SK-N-DZ (cell line): ENCODE results near the gene C19orf44.

ENCODE experiments used
- DNase-seq: peaks from one replicate; pipeline ENCODE4 v3.0.0-alpha.2; 2015; ENCODE audit warnings: low spot score

Gene C19orf44

GRCh38 chr19:16516923-16517610 is 20.9 kb downstream of the C19orf44 start:
- no peak for DNase-seq

DNA sequence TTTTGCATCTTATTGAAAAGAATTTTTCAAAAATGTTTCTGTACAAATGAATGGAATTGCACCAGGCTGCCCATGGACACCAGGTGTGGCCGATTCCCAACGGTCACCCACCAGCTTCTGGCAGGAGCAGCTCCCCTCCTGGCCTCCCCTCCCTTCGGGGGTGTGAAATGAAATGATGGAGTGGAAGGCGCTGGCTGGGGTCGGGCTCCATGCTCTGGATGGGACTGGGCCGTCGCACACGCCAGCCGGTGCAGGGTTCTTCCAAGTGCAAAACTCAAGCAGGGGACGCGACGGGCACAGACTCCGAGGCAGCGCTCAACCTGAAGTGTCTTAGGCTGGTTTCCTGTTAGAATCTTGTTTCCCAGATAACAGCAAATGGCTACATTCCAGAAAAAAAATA is 21.9 kb downstream of the C19orf44 start:
- no peak for DNase-seq

GRCh38 chr19:16518483-16519229 is 22.5 kb downstream of the C19orf44 start:
- no peak for DNase-seq

GRCh38 chr19:16519230-16519687 is 23.1 kb downstream of the C19orf44 start:
- no peak for DNase-seq

DNA sequence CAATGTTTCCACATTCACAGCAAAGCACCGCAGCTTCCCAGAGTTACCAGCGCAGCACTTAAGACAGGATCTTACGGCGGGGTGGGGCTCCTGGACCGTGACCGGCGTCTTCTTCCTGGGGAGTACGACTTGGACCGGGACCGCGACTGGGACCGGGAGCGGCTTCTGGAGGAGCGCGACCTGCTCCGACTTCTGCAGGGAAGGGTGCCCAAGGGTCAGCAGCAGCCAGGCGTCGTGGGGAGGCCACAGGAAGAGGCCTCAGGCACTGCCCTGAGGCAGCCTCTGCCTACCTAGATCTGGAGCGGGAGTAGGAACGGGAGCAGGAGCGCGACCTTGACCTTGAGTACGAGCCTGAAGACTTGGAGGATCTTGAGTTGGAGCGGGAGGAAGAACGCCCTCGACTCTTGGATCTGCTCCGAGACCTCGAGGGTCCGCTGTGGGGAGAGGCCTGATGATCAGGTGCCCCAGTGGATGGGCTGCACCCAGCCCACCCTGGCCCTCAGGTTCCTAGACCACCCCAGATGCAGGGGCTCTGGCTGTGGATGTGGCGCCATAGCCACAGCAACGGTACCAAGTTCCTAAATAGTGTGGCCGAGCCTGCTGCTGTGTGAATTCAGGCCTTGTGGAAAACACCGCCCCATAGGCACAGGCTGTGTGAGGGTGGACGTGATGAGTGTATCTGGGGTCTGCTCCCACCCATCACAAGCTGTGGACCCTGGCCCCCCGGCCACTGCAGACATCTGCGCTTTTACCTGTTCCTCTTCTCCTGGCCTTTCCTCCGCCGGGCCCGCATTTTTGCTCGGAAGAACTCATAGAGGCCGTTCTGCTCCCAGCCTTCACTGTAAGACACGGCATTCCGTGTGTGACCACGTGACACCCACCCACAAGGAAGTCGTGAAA is 24.1 kb downstream of the C19orf44 start:
- DNase-seq = no peak

GRCh38 chr19:16520986-16521624 is 24.9 kb downstream of the C19orf44 start:
- DNase-seq = no peak

DNA sequence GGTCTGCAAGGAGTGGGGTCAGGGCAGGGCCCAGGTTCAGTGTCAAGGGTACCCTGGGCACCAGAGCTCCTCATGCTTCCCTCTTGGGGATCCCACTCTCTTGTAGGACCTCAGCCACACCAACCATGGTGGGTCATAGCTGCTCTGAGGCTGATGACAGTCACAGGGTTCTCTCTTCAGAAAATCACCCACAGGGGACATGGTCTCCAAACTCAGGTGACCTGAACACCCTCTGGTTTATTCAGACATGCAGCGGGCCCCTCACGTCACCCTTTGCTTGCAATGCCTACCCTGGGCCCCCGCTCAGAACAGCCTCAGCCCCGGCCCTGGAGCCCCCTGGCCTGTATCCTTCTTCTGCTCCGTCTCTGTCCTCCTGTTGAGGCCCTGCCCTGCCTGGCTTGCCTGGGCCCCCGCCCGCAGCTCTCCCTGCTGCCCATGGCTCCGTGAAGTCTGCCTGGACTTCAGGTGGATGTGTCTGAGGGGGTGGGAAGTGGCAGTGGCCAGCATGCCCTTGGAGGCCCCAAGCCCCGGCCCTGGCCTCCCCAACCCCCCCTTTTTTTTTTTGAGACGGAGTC is 25.6 kb downstream of the C19orf44 start:
- no peak for DNase-seq

- no peak for DNase-seq
These were observed 26.6 kb downstream of the C19orf44 start for GRCh38 chr19:16522559-16523377.

GRCh38 chr19:16524991-16525734 is 29.0 kb downstream of the C19orf44 start:
- no peak for DNase-seq

- DNase-seq = no peak
These were observed 29.7 kb downstream of the C19orf44 start for GRCh38 chr19:16525751-16526481.

DNA sequence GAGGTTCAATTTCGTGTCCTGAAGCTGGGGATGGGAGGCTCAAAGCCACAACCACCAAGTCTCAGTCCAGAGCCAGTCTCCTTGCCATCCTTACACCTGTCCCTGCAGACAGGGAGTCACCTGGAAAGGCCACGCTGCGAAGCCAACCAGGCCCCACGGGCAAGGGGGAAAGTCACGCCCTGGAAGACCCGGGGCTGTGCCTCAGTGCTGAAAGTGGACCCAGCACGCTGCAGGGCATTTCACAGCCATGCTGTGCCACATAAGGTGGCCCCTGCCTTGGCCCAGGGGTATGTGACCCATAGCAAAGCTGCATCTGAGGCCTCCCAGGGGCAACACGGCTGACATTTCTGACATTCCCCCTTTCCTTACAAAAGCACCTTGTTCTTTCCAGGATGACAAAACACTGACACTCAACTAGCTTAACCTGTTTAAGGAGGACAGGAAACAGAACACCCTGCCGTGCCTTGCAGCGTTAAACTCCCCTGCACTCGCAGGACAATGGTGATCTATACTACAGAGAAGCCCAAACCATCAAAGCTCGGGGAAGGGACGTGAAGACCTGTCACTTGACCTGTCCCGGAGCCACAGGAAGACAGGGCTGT is 31.2 kb downstream of the C19orf44 start:
- DNase-seq = no peak

DNA sequence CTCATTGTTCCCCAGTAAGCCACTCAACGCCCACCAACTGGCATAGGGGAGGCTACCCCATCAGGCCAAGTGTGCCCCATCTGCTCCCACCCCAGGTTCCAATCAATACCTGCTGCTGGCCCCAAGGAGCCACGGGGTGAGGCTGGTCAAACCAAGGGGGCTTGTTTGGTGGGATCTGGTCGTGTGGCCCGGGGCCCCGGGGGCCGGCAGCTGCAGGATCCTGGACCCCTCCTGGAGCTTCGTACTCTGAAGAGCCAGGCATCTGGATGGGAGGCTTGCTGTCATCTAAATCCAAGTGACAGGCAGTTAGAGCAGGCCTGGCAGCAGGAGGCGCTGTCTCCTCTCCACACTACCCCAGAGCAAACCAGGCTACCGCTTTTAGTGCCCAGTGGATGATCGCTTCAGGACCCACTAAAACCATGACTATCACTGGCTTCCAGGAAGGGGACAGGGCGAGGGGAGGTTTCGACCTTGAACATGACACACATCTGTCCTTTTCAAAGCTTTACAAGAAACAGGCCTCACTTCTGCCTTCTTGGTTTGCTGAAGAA is 31.9 kb downstream of the C19orf44 start:
- no peak for DNase-seq

GRCh38 chr19:16529466-16530144 is 33.4 kb downstream of the C19orf44 start:
- no peak for DNase-seq

- DNase-seq = no peak
These were observed 34.6 kb downstream of the C19orf44 start for GRCh38 chr19:16530540-16531379.

- DNase-seq = no peak
These were observed 35.1 kb downstream of the C19orf44 start for GRCh38 chr19:16531380-16531669.

DNA sequence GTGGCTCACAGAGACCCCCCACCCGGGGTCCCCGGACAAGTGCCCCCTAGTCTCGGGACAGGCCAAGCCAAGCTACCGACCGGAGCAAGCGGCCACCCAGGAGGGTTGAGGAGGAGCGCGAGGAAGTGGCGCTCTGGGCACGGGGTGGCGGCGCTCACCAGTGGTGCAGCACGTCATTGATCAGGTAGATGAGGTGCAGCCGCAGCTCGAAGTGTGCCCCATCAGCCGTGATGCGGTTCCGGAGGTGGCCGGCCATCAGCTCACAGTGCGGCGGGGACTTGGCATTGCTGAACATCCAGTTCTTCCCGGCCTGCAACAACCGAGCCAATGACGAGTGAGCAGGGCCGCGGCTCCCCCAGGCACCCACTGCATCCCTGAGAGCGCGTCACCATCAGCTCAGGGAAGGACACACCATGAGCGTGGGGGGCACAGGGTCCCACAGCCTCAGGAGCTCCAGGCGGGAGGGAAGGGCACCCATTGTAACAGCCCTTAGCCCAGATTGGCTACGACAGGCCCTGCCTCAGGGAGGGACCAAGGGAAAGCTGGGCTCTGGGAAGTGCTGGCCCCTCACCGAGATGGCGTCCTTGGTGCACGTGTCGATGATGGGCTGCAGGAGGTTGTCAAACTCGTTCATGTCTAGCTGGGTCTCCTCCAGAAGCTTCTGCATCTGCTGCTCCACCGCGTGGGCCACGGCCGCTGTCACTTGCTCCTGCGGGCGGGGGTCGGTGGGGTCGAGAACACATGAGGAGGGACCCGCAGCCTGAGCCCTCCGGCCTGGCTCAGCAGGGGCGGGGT is 36.4 kb downstream of the C19orf44 start:
- no peak for DNase-seq
